ENCODE results near the gene EDA. TPM values are rescaled to one million over a fixed set of nuclear protein-coding genes. Genes with fewer than 3 reads are reported as not detected.

The EDA gene
- total and polyA plus RNA-seq, 10 of the 15 experiments (the other 5 are each of a cell fraction or from before 2014, with no cell fraction given) = 0.06 TPM; not detected in 9

DNA sequence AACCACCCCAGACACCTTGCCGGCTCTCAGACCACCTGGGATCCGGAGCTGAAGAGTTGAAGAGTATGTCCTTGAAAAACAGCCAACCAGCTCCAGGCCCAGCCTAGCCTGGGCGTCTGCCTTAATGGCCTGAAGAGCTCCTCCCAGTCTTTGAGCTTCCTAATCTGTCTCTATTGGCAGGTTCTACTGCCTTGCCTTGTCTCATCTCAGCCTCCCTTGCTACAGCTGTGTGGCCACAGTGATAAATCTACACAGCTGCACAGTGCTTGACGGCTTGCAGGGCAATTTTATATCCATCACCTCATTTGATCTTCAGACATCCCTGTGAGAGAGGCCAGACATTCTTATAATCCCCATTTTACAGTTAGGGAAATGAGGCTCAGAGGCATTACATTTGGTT lies 413.9 kb downstream of the EDA start:
- Histone ChIP-seq H3K4me2 (ENCODE audit: control insufficient read depth, insufficient read depth) (no peak overlapping the region), H3K9me3 (replicated peaks; ENCODE audit: control insufficient read depth, insufficient read depth, low read length) (no peaks in the 10 kb centered on the region), H4K20me1 (ENCODE audit: control insufficient read depth, insufficient read depth) (no peaks in the 10 kb centered on the region), H3K4me3 (no peak overlapping the region), H2AFZ (ENCODE audit: control insufficient read depth, low read depth, low read length) (no peak overlapping the region), H3K27me3 (replicated peaks in 1 of 2; ENCODE audit: control insufficient read depth in 2 of 2, insufficient read depth in 2 of 2, low read length in 1 of 2) (no peaks in the 10 kb centered on the region), H3K36me3 (ENCODE audit: control insufficient read depth in 2 of 2, insufficient read depth in 2 of 2, low read length in 1 of 2) (no peaks in the 10 kb centered on the region), H3K27ac (ENCODE audit: control insufficient read depth, insufficient read depth) (no peak overlapping the region), H3K9ac (ENCODE audit: control insufficient read depth, insufficient read depth, low read length) (no peak overlapping the region), H3K4me1 (ENCODE audit: control insufficient read depth, insufficient read depth, low read length) (no peaks in the 10 kb centered on the region), H3K79me2 (ENCODE audit: control insufficient read depth, insufficient read depth, low read length) (no peaks in the 10 kb centered on the region)
- ATAC-seq = no peak
- ChIA-PET SMC1A (ENCODE audit: uncharacterized antibody, unreplicated experiment) (interaction anchor here (0.9 to 2.1 kb wide), 8 partner anchors 27 to 1296 kb away, joined by 3 to 8 read pairs (median 4); no protein-coding TSS in a partner anchor), RAD21 (ENCODE audit: unreplicated experiment) (interaction anchor here (0.7 to 2.1 kb wide), 6 partner anchors 68 to 605 kb away, joined by 3 to 10 read pairs (median 3); no protein-coding TSS in a partner anchor), POLR2A (no interaction called here), CTCF (interaction anchor here (0.5 to 7.0 kb wide), 24 partner anchors 9 to 1297 kb away, joined by 3 to 66 read pairs (median 4); partner anchors contain the start of gene IGBP1)
- TF ChIP-seq HDAC6 (IDR thresholded peaks at IDR 0.05; ENCODE audit: unreplicated experiment) (no peak), ZZZ3 (IDR thresholded peaks at IDR 0.05; ENCODE audit: control insufficient read depth, insufficient read length, low read depth) (no peak), SUPT20H (IDR thresholded peaks at IDR 0.05; ENCODE audit: borderline replicate concordance, control insufficient read depth, low read depth, low read length) (no peak), CEBPZ (IDR thresholded peaks at IDR 0.05; ENCODE audit: low read depth, low read length) (no peak), YBX1 (IDR thresholded peaks at IDR 0.05) (no peak)
- TF ChIP-seq, protein P1, sequence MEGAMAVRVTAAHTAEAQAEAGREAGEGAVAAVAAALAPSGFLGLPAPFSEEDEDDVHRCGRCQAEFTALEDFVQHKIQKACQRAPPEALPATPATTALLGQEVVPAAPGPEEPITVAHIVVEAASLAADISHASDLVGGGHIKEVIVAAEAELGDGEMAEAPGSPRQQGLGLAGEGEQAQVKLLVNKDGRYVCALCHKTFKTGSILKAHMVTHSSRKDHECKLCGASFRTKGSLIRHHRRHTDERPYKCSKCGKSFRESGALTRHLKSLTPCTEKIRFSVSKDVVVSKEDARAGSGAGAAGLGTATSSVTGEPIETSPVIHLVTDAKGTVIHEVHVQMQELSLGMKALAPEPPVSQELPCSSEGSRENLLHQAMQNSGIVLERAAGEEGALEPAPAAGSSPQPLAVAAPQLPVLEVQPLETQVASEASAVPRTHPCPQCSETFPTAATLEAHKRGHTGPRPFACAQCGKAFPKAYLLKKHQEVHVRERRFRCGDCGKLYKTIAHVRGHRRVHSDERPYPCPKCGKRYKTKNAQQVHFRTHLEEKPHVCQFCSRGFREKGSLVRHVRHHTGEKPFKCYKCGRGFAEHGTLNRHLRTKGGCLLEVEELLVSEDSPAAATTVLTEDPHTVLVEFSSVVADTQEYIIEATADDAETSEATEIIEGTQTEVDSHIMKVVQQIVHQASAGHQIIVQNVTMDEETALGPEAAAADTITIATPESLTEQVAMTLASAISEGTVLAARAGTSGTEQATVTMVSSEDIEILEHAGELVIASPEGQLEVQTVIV (IDR thresholded peaks at IDR 0.05; ENCODE audit: borderline replicate concordance, partially characterized antibody) = no peak
- TF ChIP-seq, protein P2, sequence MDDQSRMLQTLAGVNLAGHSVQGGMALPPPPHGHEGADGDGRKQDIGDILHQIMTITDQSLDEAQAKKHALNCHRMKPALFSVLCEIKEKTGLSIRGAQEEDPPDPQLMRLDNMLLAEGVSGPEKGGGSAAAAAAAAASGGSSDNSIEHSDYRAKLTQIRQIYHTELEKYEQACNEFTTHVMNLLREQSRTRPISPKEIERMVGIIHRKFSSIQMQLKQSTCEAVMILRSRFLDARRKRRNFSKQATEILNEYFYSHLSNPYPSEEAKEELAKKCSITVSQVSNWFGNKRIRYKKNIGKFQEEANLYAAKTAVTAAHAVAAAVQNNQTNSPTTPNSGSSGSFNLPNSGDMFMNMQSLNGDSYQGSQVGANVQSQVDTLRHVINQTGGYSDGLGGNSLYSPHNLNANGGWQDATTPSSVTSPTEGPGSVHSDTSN (IDR thresholded peaks at IDR 0.05; ENCODE audit: insufficient replicate concordance, low read depth, low read length) = no peak
- 27% methylated on average over 4 of the region's 4 CpGs for WGBS (ENCODE audit: insufficient coverage, insufficient replicate concordance, low lambda C conversion rate, missing lambda C conversion rate)
- FAIRE-seq = no peak
- intact Hi-C loops (cut with micrococcal nuclease; ENCODE audit: unreplicated experiment) (loop anchor here (1.0 to 5.0 kb wide), 4 partner anchors 232 to 537 kb away; partner anchors contain the start of gene P2RY4), in situ Hi-C loops (cut with MboI) (loop anchor here (10.0 to 25.0 kb wide), 3 partner anchors 107 to 495 kb away; partner anchors contain the start of genes DLG3 and IGBP1)
- no TSS peak for BruUV-seq (replicated peaks)
- DNase-seq (ENCODE audit: low read depth, low spot score) = no peak
